ENCODE results near the gene HINFP.

HINFP gene

DNA sequence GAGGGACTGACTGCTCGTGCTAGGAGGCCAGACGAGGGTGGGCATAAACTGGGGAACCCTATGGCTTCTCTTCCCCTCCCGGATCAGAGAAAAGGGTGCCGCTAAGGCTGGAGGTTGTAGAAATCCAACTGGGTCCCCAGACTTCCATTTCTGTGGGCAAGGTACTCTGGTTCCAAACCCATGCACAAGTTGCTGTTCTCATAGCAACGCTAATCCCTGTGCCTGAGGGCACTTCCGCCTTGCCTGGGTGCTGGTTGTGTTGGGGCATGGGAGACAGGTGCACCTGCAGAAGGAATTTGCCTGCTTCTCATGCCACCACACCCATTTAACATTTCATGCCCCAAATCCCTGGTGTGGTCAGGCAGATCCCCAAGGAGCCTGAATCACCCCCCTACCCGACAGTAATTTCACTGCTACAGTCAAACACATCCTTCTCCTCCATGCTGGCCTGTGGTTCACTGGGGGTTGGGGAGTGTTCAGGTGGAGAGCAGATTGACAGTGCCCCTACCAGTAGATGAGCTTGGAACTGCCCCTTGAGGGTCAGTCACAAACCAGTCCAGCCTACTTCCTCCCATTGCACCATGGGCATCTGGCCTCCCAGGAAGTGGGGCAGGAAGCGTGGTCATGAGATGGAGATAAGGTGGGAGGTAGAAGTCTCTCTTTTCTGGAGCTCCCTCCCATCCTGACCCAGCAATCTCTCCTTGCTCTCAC is 13.1 kb upstream of the HINFP start:
- H3K9me3 Mint-ChIP-seq: no peaks in the 10 kb centered on the region
- DNase-seq (ENCODE audit: low spot score in 2 of 2): no peak
- peak overlapping the region; percentile 86 for H3K27ac Mint-ChIP-seq
- ATAC-seq: peak; percentile 36
- H3K36me3 Mint-ChIP-seq: peaks cover 36% of the 10 kb centered on the region
- peaks cover 42% of the 10 kb centered on the region for H3K4me1 Mint-ChIP-seq
- peak overlapping the region; percentile 88 for H3K4me3 Mint-ChIP-seq

DNA sequence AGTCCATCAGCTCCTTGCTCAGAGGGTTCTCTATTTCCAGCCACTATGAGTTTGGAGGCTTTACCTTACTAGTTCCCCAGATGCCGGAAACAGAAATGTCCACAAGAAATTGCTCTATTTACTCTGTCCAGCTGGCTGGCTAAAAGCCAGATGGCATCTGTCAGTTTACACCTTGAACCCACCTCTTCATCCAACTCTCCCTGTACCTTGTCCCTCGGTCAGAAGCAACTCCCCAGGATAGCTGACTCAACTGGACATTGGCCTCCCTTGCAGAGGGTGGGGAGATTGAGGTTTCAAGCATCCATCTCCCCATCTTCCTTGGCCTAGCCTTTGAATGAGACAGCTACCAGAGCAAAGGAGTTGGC is 12.5 kb upstream of the HINFP start:
- H3K36me3 Mint-ChIP-seq: peaks cover 41% of the 10 kb centered on the region
- no peaks in the 10 kb centered on the region for H3K9me3 Mint-ChIP-seq
- H3K4me1 Mint-ChIP-seq: peaks cover 42% of the 10 kb centered on the region
- peak overlapping the region; percentile 86 for H3K27ac Mint-ChIP-seq
- ATAC-seq (no peak), DNase-seq (ENCODE audit: low spot score in 2 of 2) (no peak)
- H3K4me3 Mint-ChIP-seq: peak overlapping the region; percentile 88

- Mint-ChIP-seq H3K9me3 (no peaks in the 10 kb centered on the region), H3K27ac (peak overlapping the region; percentile 86), H3K36me3 (peaks cover 51% of the 10 kb centered on the region), H3K4me3 (peak overlapping the region; percentile 88), H3K4me1 (peaks cover 42% of the 10 kb centered on the region)
- DNase-seq (ENCODE audit: low spot score in 2 of 2): no peak
- no peak for ATAC-seq
These were observed 11.5 kb upstream of the HINFP start for GRCh38 chr11:119109843-119110242.

DNA sequence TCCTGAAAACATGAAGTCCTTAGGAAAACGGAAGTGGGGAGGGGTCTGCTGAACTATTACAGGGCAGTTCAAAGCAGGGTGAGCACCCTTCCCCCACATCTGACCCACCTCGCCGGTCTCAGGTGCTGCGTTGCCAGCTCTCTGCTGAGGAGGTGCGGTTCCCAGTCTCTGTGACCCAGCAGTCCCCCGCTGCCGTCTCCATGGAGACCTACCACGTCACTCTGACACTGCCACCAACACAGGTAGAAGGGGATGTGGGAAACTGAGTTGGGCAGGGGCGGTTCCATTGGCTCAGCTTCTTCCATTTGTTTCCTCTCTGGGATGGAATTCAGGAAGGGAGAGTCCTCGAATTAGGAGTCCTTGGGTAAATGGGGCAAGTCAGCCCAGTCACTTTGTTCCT is 10.9 kb upstream of the HINFP start:
- no peaks in the 10 kb centered on the region for H3K9me3 Mint-ChIP-seq
- peaks cover 47% of the 10 kb centered on the region for H3K4me1 Mint-ChIP-seq
- H3K27ac Mint-ChIP-seq: peak overlapping the region; percentile 86
- DNase-seq (ENCODE audit: low spot score in 2 of 2): no peak
- peaks cover 57% of the 10 kb centered on the region for H3K36me3 Mint-ChIP-seq
- H3K4me3 Mint-ChIP-seq: no peak overlapping the region
- no peak for ATAC-seq

GRCh38 chr11:119111361-119111925 is 9.9 kb upstream of the HINFP start:
- H3K4me1 Mint-ChIP-seq: peaks cover 45% of the 10 kb centered on the region
- peaks cover 66% of the 10 kb centered on the region for H3K36me3 Mint-ChIP-seq
- ATAC-seq (no peak), DNase-seq (ENCODE audit: low spot score in 2 of 2) (no peak)
- no peak overlapping the region for H3K4me3 Mint-ChIP-seq
- no peaks in the 10 kb centered on the region for H3K9me3 Mint-ChIP-seq
- no peak overlapping the region for H3K27ac Mint-ChIP-seq

- H3K4me3 Mint-ChIP-seq: no peak overlapping the region
- no peaks in the 10 kb centered on the region for H3K9me3 Mint-ChIP-seq
- no peak for DNase-seq (ENCODE audit: low spot score in 2 of 2)
- H3K36me3 Mint-ChIP-seq: peaks cover 66% of the 10 kb centered on the region
- H3K27ac Mint-ChIP-seq: peak overlapping the region; percentile 5
- no peak for ATAC-seq
- peaks cover 39% of the 10 kb centered on the region for H3K4me1 Mint-ChIP-seq
These were observed 8.9 kb upstream of the HINFP start for GRCh38 chr11:119112314-119113020.

DNA sequence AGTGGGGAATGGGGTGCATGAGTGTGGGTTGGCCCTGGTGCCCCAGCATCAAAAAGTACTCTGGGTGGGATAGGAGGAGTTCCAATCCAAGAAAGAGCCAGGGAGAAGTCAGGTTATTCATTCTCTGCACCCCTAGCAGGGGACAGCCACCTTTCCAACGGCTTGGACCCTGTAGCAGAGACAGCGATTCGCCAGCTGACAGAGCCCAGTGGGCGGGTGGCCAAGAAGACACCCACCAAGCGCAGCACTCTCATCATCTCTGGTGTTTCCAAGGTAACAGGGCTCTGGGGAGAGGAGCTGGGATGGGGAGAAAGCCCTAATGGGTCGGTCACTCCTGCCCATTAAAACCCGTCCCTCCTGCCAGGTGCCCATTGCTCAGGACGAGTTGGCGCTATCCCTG is 7.7 kb upstream of the HINFP start:
- Mint-ChIP-seq H3K27ac (peak overlapping the region; percentile 5), H3K4me3 (no peak overlapping the region), H3K4me1 (peaks cover 33% of the 10 kb centered on the region), H3K36me3 (peaks cover 59% of the 10 kb centered on the region), H3K9me3 (no peaks in the 10 kb centered on the region)
- DNase-seq (ENCODE audit: low spot score in 2 of 2): no peak
- no peak for ATAC-seq

GRCh38 chr11:119114351-119114750 is 7.0 kb upstream of the HINFP start:
- H3K4me3 Mint-ChIP-seq: no peak overlapping the region
- no peak for DNase-seq (ENCODE audit: low spot score in 2 of 2)
- no peak overlapping the region for H3K27ac Mint-ChIP-seq
- no peaks in the 10 kb centered on the region for H3K9me3 Mint-ChIP-seq
- peaks cover 26% of the 10 kb centered on the region for H3K4me1 Mint-ChIP-seq
- ATAC-seq: no peak
- peaks cover 55% of the 10 kb centered on the region for H3K36me3 Mint-ChIP-seq

GRCh38 chr11:119115484-119116234 is 5.7 kb upstream of the HINFP start:
- ATAC-seq: peak; percentile 20

DNA sequence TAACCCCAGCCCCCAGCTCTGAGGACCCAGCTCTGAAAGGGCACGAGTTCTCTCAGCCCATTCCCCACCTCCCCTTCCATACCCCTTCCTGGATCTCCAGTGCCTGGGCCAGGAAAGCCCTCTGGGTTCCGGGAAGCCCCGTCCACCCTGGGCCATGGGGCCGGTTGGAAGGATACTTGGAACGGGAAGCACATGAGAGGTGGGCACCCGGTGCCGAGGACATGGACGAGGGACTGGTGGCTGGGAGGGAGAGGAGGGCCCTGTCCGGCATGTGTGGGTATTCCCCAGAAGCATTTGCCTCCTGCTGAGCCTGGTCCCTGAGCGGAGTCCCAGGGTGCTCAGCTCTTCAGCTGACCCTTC is 5.2 kb upstream of the HINFP start:
- Mint-ChIP-seq H3K36me3 (peaks cover 51% of the 10 kb centered on the region), H3K9me3 (no peaks in the 10 kb centered on the region), H3K27ac (peak overlapping the region; percentile 77), H3K4me1 (peaks cover 23% of the 10 kb centered on the region), H3K4me3 (peak overlapping the region; percentile 32)
- no peak for DNase-seq (ENCODE audit: low spot score in 2 of 2)
- ATAC-seq: no peak

More at GRCh38 chr11:119115484-119116234, 5.7 kb upstream of the HINFP start:
- no peak for DNase-seq (ENCODE audit: low spot score in 2 of 2)
- peaks cover 20% of the 10 kb centered on the region for H3K4me1 Mint-ChIP-seq
- H3K4me3 Mint-ChIP-seq: peak overlapping the region; percentile 32
- no peaks in the 10 kb centered on the region for H3K9me3 Mint-ChIP-seq
- H3K36me3 Mint-ChIP-seq: peaks cover 53% of the 10 kb centered on the region
- H3K27ac Mint-ChIP-seq: peak overlapping the region; percentile 77

DNA sequence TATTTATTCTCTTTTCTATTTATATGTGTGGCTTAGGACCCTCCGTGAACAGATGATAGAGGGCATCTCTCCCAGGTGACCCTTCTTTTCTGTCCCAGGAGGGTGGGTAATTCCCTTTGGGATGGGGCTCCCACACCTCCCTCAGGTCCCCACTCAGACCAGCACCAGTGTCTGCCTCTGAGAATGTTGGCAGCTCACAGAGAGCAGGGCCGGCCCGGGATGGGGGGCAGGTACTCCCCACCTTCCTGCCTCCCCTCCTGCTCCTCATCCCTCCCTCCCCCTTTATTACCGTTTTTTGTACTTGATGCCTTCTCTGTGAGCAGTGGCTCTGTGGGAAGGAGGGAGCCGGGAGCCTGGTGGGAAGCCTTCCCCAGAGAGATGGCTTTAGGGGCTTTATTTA is 4.8 kb upstream of the HINFP start:
- H3K9me3 Mint-ChIP-seq: no peaks in the 10 kb centered on the region
- H3K4me1 Mint-ChIP-seq: peaks cover 23% of the 10 kb centered on the region
- peak overlapping the region; percentile 77 for H3K27ac Mint-ChIP-seq
- no peak overlapping the region for H3K4me3 Mint-ChIP-seq
- DNase-seq (ENCODE audit: low spot score in 2 of 2): no peak
- no peak for ATAC-seq
- H3K36me3 Mint-ChIP-seq: peaks cover 51% of the 10 kb centered on the region

DNA sequence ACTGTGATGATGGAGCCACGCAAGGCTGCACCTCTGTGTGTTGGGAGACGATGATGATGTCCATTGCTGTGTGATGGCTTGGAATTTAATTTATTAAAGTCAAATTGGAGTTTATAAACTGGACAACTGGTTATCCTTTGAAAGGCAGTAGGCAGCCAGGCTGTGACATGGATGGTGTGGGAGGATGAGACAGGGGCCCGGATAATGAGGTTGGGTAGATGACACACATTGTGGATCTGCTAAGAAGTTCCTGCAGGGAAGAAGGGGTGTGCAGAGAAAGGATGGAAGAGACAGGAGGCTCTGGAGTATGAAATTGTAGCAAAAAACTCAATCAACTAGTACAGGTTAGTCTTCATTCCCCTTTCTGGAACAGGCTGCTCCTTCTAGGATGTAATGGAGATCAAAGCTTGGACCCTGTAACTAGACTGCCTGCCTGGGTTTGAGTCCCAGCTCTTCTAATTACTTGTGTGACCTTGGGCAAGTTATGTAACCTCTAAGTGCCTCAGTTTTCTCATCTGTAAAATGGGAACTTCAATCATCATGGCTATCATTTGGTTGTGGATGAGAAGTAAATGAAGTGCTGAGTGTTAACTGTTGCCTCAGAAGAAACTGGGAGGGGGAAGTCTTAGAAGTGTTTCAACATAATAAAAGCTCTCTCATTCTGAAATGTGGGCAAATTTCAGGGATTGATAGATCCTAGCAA is 4.2 kb upstream of the HINFP start:
- H3K4me1 Mint-ChIP-seq: peaks cover 29% of the 10 kb centered on the region
- ATAC-seq (no peak), DNase-seq (ENCODE audit: low spot score in 2 of 2) (no peak)
- H3K36me3 Mint-ChIP-seq: peaks cover 54% of the 10 kb centered on the region
- peak overlapping the region; percentile 77 for H3K27ac Mint-ChIP-seq
- no peak overlapping the region for H3K4me3 Mint-ChIP-seq
- H3K9me3 Mint-ChIP-seq: no peaks in the 10 kb centered on the region

- Mint-ChIP-seq H3K4me1 (peaks cover 39% of the 10 kb centered on the region), H3K36me3 (peaks cover 55% of the 10 kb centered on the region), H3K4me3 (no peak overlapping the region), H3K9me3 (no peaks in the 10 kb centered on the region), H3K27ac (no peak overlapping the region)
- no peak for DNase-seq (ENCODE audit: low spot score in 2 of 2)
- ATAC-seq: no peak
These were observed 3.2 kb upstream of the HINFP start for GRCh38 chr11:119118227-119118626.

GRCh38 chr11:119118946-119119345 is 2.4 kb upstream of the HINFP start:
- no peak overlapping the region for H3K27ac Mint-ChIP-seq
- H3K4me1 Mint-ChIP-seq: peaks cover 41% of the 10 kb centered on the region
- H3K9me3 Mint-ChIP-seq: no peaks in the 10 kb centered on the region
- ATAC-seq (no peak), DNase-seq (ENCODE audit: low spot score in 2 of 2) (no peak)
- peaks cover 55% of the 10 kb centered on the region for H3K36me3 Mint-ChIP-seq
- no peak overlapping the region for H3K4me3 Mint-ChIP-seq

DNA sequence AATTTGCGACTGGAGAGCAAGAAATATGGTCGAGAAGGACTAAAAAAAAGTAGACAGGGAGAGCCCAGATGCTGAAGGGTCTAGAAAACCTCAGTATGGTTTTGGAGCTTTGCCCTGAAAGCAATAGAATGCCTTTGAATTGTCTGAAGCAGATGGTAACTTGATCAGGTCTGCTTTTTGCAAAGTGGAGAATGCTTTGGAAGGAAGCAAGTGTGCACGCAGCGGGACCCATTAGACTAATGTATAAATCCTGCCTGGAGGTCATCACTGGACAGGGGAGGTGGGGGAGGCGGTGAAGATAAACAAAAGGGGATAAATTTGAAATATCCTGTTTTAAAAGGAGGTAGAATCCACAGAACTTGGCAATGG is 757 bp upstream of the HINFP start:
- Mint-ChIP-seq H3K4me1 (peaks cover 35% of the 10 kb centered on the region), H3K9me3 (no peaks in the 10 kb centered on the region), H3K4me3 (peak overlapping the region; percentile 88), H3K36me3 (peaks cover 55% of the 10 kb centered on the region), H3K27ac (peak overlapping the region; percentile 94)
- no peak for DNase-seq (ENCODE audit: low spot score in 2 of 2)
- no peak for ATAC-seq

Measured in stimulated activated effector memory CD8-positive, alpha-beta T cell treated with anti-CD3 and anti-CD28 coated beads, Interleukin-12 subunit alpha, Interleukin-12 subunit beta, amount 100 ng/mL, for 72 hours (primary cell).